HCT116 (cell line): ENCODE measurements around the gene TMEM179. TPM values are rescaled to one million over a fixed set of nuclear protein-coding genes. Genes with fewer than 3 reads are reported as not detected.

Source experiments
- ATAC-seq: fragments of 200-7000 bp; cut with Tn5 transposase; 2 replicates; pipeline ENCODE4 v1.9.1; 2020; ENCODE audit warnings: mild to moderate bottlenecking, moderate library complexity
- BruUV-seq: library from RNA; stranded (reverse); fragments of 400-500 nt; replicated peaks from 2 replicates; lab custom pipeline; 2021; lab: Mats Ljungman, UMichigan
- CTCF ChIA-PET: fragments of 300-600 bp; sonication (Branson Sonifier 250); formaldehyde crosslinking; loops from one replicate; lab custom pipeline; 2021; ENCODE audit warnings: antibody characterized with exemption; lab: Charles Lee
- POLR2A ChIA-PET: fragments of 300-600, 350-600 bp; sonication (Branson Sonifier 250); formaldehyde crosslinking; loops from one replicate; lab custom pipeline; 2021; ENCODE audit warnings: antibody characterized with exemption; lab: Charles Lee
- RAD21 ChIA-PET, 2 experiments: fragments of 300-600 bp; sonication (Branson Sonifier 250); formaldehyde crosslinking; loops; one replicate each; lab custom pipeline; 2023; ENCODE audit warnings: low total read pairs in 2 of 2; ENCODE audit not compliant: uncharacterized antibody in 2 of 2, unreplicated experiment in 2 of 2, low non-redundant PET in 1 of 2; lab: Charles Lee
- DNase-seq: peaks from one replicate; pipeline ENCODE4 v3.0.0-alpha.2; 2010; ENCODE audit warnings: low read depth, low spot score
- H2AFZ ChIP-seq: fragments of 200-600 bp; shearing (Covaris generic), sonication (generic); 2 replicates; pipeline ENCODE4 v1.6.1; 2017; ENCODE audit warnings: low read depth, mixed run types, mixed read lengths, antibody characterized with exemption, low read length; ENCODE audit not compliant: poor library complexity, severe bottlenecking
- H3K27ac ChIP-seq: 2 replicates; pipeline ENCODE4 v1.5.1; 2012; ENCODE audit warnings: low read depth, low read length
- H3K27me3 ChIP-seq: fragments of 200-600 bp; sonication (generic); 2 replicates; pipeline ENCODE4 v1.6.1; 2016; ENCODE audit warnings: mixed run types, low read length, mixed read lengths; ENCODE audit not compliant: insufficient read depth
- H3K36me3 ChIP-seq, 2 experiments: fragments of 200-500 bp in 1 of 2; fragments of 200-600 bp in 1 of 2; sonication (Bioruptor generic) in 1 of 2; sonication (generic) in 1 of 2; 2 replicates each; pipeline versions ENCODE4 v1.5.1 to v1.6.1; 2014 to 2016; ENCODE audit warnings: low read length in 2 of 2, inconsistent platforms in 1 of 2, mixed read lengths in 1 of 2, mixed run types in 1 of 2; ENCODE audit not compliant: insufficient read depth in 2 of 2, control insufficient read depth in 1 of 2
- H3K4me1 ChIP-seq, 2 experiments: fragments of 200-600 bp in 1 of 2; sonication (generic) in 1 of 2; 2 replicates each; pipeline versions ENCODE4 v1.5.1 to v1.6.1; 2012 to 2017; ENCODE audit warnings: low read length in 2 of 2, inconsistent platforms in 1 of 2, mild to moderate bottlenecking in 1 of 2, mixed read lengths in 1 of 2, mixed run types in 1 of 2, moderate library complexity in 1 of 2; ENCODE audit not compliant: insufficient read depth in 2 of 2, control insufficient read depth in 1 of 2
- H3K4me2 ChIP-seq: fragments of 200-600 bp; sonication (generic); 2 replicates; pipeline ENCODE4 v1.6.1; 2017; ENCODE audit warnings: mixed run types, low read length, mixed read lengths
- H3K4me3 ChIP-seq, 2 experiments: fragments of 200-600 bp in 1 of 2; sonication (generic) in 1 of 2; replicated peaks in 1 of 2; 2 replicates each; pipeline ENCODE4 v1.5.1; 2011 to 2016; ENCODE audit warnings: low read length in 2 of 2, control low read depth in 1 of 2, low read depth in 1 of 2, mild to moderate bottlenecking in 1 of 2, mixed read lengths in 1 of 2, mixed run types in 1 of 2
- H3K79me2 ChIP-seq: fragments of 200-600 bp; sonication (generic); 2 replicates; pipeline ENCODE4 v1.6.1; 2017; ENCODE audit warnings: mild to moderate bottlenecking, mixed run types, low read length, moderate library complexity, mixed read lengths; ENCODE audit not compliant: insufficient read depth
- H3K9ac ChIP-seq: fragments of 200-600 bp; sonication (generic); 2 replicates; pipeline ENCODE4 v1.6.1; 2016; ENCODE audit warnings: low read length, mixed read lengths
- H3K9me2 ChIP-seq: fragments of 200-600 bp; sonication (generic), shearing (Covaris generic); 2 replicates; pipeline ENCODE4 v1.6.1; 2017; ENCODE audit warnings: mixed run types, mild to moderate bottlenecking, moderate library complexity; ENCODE audit not compliant: insufficient read depth
- H3K9me3 ChIP-seq, 2 experiments: fragments of 200-500 bp in 1 of 2; fragments of 200-600 bp in 1 of 2; sonication (Bioruptor generic) in 1 of 2; sonication (generic) in 1 of 2; 2 replicates each; pipeline ENCODE4 v1.6.1; 2014 to 2017; ENCODE audit warnings: low read length in 2 of 2, mixed read lengths in 2 of 2, inconsistent platforms in 1 of 2, low read depth in 1 of 2, mild to moderate bottlenecking in 1 of 2, mixed run types in 1 of 2, moderate library complexity in 1 of 2; ENCODE audit not compliant: control insufficient read depth in 1 of 2, insufficient read depth in 1 of 2
- H4K20me1 ChIP-seq: fragments of 200-600 bp; sonication (generic), shearing (Covaris generic); 2 replicates; pipeline ENCODE4 v1.6.1; 2017; ENCODE audit warnings: mixed run types, mild to moderate bottlenecking, moderate library complexity; ENCODE audit not compliant: insufficient read depth
- ELF1 ChIP-seq: IDR thresholded peaks from 2 replicates; pipeline ENCODE4 v1.6.1; 2012; ENCODE audit warnings: low read depth, borderline replicate concordance
- EZH2 ChIP-seq: fragments of 200-600 bp; sonication (generic); IDR thresholded peaks from 2 replicates; pipeline ENCODE4 v1.6.1; 2017; ENCODE audit warnings: antibody characterized with exemption, mixed run types
- FOSL1 ChIP-seq: IDR thresholded peaks from 2 replicates; pipeline ENCODE4 v1.6.1; 2012; ENCODE audit warnings: low read depth
- JUND ChIP-seq: IDR thresholded peaks from 2 replicates; pipeline ENCODE4 v1.6.1; 2012
- POLR2A ChIP-seq: IDR thresholded peaks from 2 replicates; pipeline ENCODE4 v1.7.0; 2011; ENCODE audit warnings: borderline replicate concordance; ENCODE audit not compliant: insufficient read depth, insufficient read length; ENCODE audit errors: extremely low read depth
- REST ChIP-seq: IDR thresholded peaks from 2 replicates; pipeline ENCODE4 v1.6.1; 2012; ENCODE audit warnings: low read depth
- SP1 ChIP-seq: IDR thresholded peaks from 2 replicates; pipeline ENCODE4 v1.6.1; 2012; ENCODE audit warnings: low read depth
- SRF ChIP-seq: IDR thresholded peaks from 2 replicates; pipeline ENCODE4 v1.6.1; 2012; ENCODE audit warnings: low read depth
- TCF7L2 ChIP-seq: IDR thresholded peaks from 2 replicates; pipeline ENCODE4 v1.7.0; 2011; ENCODE audit warnings: borderline replicate concordance, inconsistent platforms; ENCODE audit not compliant: insufficient read depth, insufficient read length; ENCODE audit errors: extremely low read depth
- ZNF274 ChIP-seq: fragments of 200-500 bp; sonication (Bioruptor generic); IDR thresholded peaks from 2 replicates; pipeline ENCODE4 v1.6.1; 2014; ENCODE audit warnings: mild to moderate bottlenecking, low read depth, low read length, inconsistent platforms
- intact Hi-C: fragments of 100-400 bp; cut with micrococcal nuclease; formaldehyde crosslinking; loops from 2 replicates; pipeline ENCODE4 v1.10.0; 2022
- total RNA-seq: library from RNA; stranded (reverse); gene quantifications from one replicate; pipeline ENCODE4 v1.2.1, GENCODE V29; 2021; ENCODE audit not compliant: unreplicated experiment

The TMEM179 gene
- total RNA-seq, 1 experiment from 2014 or later: not detected

- TF ChIP-seq SP1 (no peak), ELF1 (no peak), ZNF274 (no peak), POLR2A (no peak), JUND (no peak), TCF7L2 (no peak), EZH2 (no peak)
Observed at GRCh38 chr14:104598910-104599273, 5.7 kb downstream of the TMEM179 start (continued).

GRCh38 chr14:104598039-104598909 lies 6.3 kb downstream of the TMEM179 start:
- Histone ChIP-seq H3K9me2 (no peaks in the 10 kb centered on the region), H3K4me3 (no peak overlapping the region)
- no peak for TF ChIP-seq SRF
- TF ChIP-seq FOSL1: no peak
- no peak for TF ChIP-seq REST
- TF ChIP-seq, all 23 proteins: peak for 0
- Histone ChIP-seq H3K27me3 (no peaks in the 10 kb centered on the region; the same call in 1 of the 2 replicates), H2AFZ (no peak overlapping the region), H3K4me1 (no peaks in the 10 kb centered on the region), H3K79me2 (no peaks in the 10 kb centered on the region), H3K27ac (no peak overlapping the region), H3K4me2 (no peak overlapping the region), H3K36me3 (no peaks in the 10 kb centered on the region), H4K20me1 (no peaks in the 10 kb centered on the region), H3K9me3 (no peaks in the 10 kb centered on the region), H3K9ac (no peak overlapping the region)
- BruUV-seq: no TSS peak
- CTCF ChIA-PET: no interaction called here
- ATAC-seq (no peak), DNase-seq (no peak)
- intact Hi-C loops: no loop called here
- RAD21 ChIA-PET: no interaction called here
- POLR2A ChIA-PET: interaction anchor here (0.6 kb wide), 1 partner anchor 199 kb away, joined by 3 read pairs; no protein-coding TSS in a partner anchor
